GM19468 (cell line): ENCODE results near the gene TP53I3.
"Not testable (repeated sequence)": the region's sequence is repeated elsewhere in the genome, so short reads cannot be mapped to it uniquely, and the experiment has no call there.

Experiments
- ATAC-seq: cut with Tn5 transposase; IDR thresholded peaks from one replicate; pipeline ENCODE4 v1.9.1; 2021; ENCODE audit warnings: mild to moderate bottlenecking, moderate library complexity, moderate number of reproducible peaks; ENCODE audit not compliant: unreplicated experiment; ENCODE audit errors: extremely low read depth

The TP53I3 gene

GRCh38 chr2:24058564-24059271 is 25.9 kb downstream of the TP53I3 start:
- no peak for ATAC-seq

- no peak for ATAC-seq
Observed at GRCh38 chr2:24055750-24056149, 28.9 kb downstream of the TP53I3 start.

- no peak for ATAC-seq
Observed at GRCh38 chr2:24054366-24055010, 30.1 kb downstream of the TP53I3 start.

- no peak for ATAC-seq
Observed at GRCh38 chr2:24052951-24053350, 31.7 kb downstream of the TP53I3 start.

GRCh38 chr2:24051833-24052232 is 32.8 kb downstream of the TP53I3 start:
- ATAC-seq: no peak

- no peak for ATAC-seq
Observed at GRCh38 chr2:24050041-24050979, 34.3 kb downstream of the TP53I3 start.

GRCh38 chr2:24049485-24050021 is 35.1 kb downstream of the TP53I3 start, which contains the start of gene FKBP1B:
FKBP1B (plus strand) TSS chr2:24049741; CDS start chr2:24049850, 109 bp downstream.
- no peak for ATAC-seq

- no peak for ATAC-seq
Observed at GRCh38 chr2:24048769-24049484, 35.7 kb downstream of the TP53I3 start.

GRCh38 chr2:24047703-24048033 is 37.0 kb downstream of the TP53I3 start:
- ATAC-seq: no peak

GRCh38 chr2:24046930-24047702 is 37.5 kb downstream of the TP53I3 start, which contains the start of gene WDCP:
WDCP (minus strand) TSS chr2:24047391; CDS start chr2:24039494, 7,897 bp downstream.
- peak; percentile 92 for ATAC-seq

GRCh38 chr2:24046599-24046929 is 38.1 kb downstream of the TP53I3 start:
- ATAC-seq: no peak

- ATAC-seq: no peak
Observed at GRCh38 chr2:24045511-24046508, 38.8 kb downstream of the TP53I3 start.

- ATAC-seq: not testable (repeated sequence)
Observed at GRCh38 chr2:24043133-24043532, 41.5 kb downstream of the TP53I3 start.

- no peak for ATAC-seq
Observed at GRCh38 chr2:24040511-24040910, 44.1 kb downstream of the TP53I3 start.

GRCh38 chr2:24038786-24039499 is 45.7 kb downstream of the TP53I3 start:
- no peak for ATAC-seq
